Endodermal cell (in vitro differentiated cells): ENCODE data around the gene TCHH. TPM values are rescaled to one million over a fixed set of nuclear protein-coding genes. Genes with fewer than 3 reads are reported as not detected.

Source experiments
- DNase-seq: peaks from one replicate; pipeline ENCODE4 v3.0.0-alpha.2; 2017
- H3K27ac ChIP-seq: 2 replicates; pipeline ENCODE4 v1.5.1; 2013; ENCODE audit warnings: mild to moderate bottlenecking, low read depth, low read length, moderate library complexity
- H3K27me3 ChIP-seq: 2 replicates; pipeline ENCODE4 v1.6.1; 2013; ENCODE audit warnings: mild to moderate bottlenecking, low read length, moderate library complexity; ENCODE audit not compliant: insufficient read depth, control insufficient read depth, poor library complexity, severe bottlenecking
- H3K36me3 ChIP-seq: 2 replicates; pipeline ENCODE4 v1.7.0; 2013; ENCODE audit warnings: mild to moderate bottlenecking, low read length, moderate library complexity; ENCODE audit not compliant: control insufficient read depth, insufficient read depth
- H3K4me1 ChIP-seq: one replicate; pipeline ENCODE4 v1.7.0; 2013; ENCODE audit warnings: low read length; ENCODE audit not compliant: control insufficient read depth, insufficient read depth
- H3K4me3 ChIP-seq: 2 replicates; pipeline ENCODE4 v1.5.1; 2013; ENCODE audit warnings: mild to moderate bottlenecking, low read length, moderate library complexity
- H3K9ac ChIP-seq: 2 replicates; pipeline ENCODE4 v1.6.1; 2013; ENCODE audit warnings: mild to moderate bottlenecking, low read length, moderate library complexity; ENCODE audit not compliant: poor library complexity, severe bottlenecking; ENCODE audit errors: extremely low read depth
- H3K9me3 ChIP-seq: 2 replicates; pipeline ENCODE4 v1.6.1; 2013; ENCODE audit warnings: mild to moderate bottlenecking, low read length, moderate library complexity; ENCODE audit not compliant: control insufficient read depth
- H3K27ac Mint-ChIP-seq: 2 replicates; pipeline ENCODE4 v1.8.0; 2020; ENCODE audit warnings: mixed read lengths
- H3K27me3 Mint-ChIP-seq: 2 replicates; pipeline ENCODE4 v1.8.0; 2021; ENCODE audit warnings: mild to moderate bottlenecking, mixed read lengths; ENCODE audit not compliant: insufficient read depth
- H3K36me3 Mint-ChIP-seq: 2 replicates; pipeline ENCODE4 v1.8.0; 2020; ENCODE audit warnings: low read depth, mixed read lengths
- H3K4me1 Mint-ChIP-seq: 2 replicates; pipeline ENCODE4 v1.8.0; 2020; ENCODE audit warnings: mixed read lengths
- H3K4me3 Mint-ChIP-seq: 2 replicates; pipeline ENCODE4 v1.8.0; 2020; ENCODE audit warnings: mild to moderate bottlenecking, moderate library complexity, mixed read lengths
- H3K9me3 Mint-ChIP-seq: 2 replicates; pipeline ENCODE4 v1.8.0; 2020; ENCODE audit warnings: mild to moderate bottlenecking, mixed read lengths
- WGBS, 2 experiments: methylation state at CpG; one replicate each; pipeline versions ENCODE4 v1.1.5 to v1.1.7; 2013; ENCODE audit warnings: missing lambda C conversion rate in 2 of 2, mixed read lengths in 1 of 2; ENCODE audit not compliant: insufficient coverage in 1 of 2, insufficient read length in 1 of 2; 5-methylcytosine and 5-hydroxymethylcytosine counted together
- long read RNA-seq, 4 experiments: library from polyadenylated mRNA in 2 of 4; library from RNA in 1 of 4; library from capped mRNA in 1 of 4; stranded (forward) in 3 of 4; unstranded in 1 of 4; transcript quantifications; one replicate each; pipeline ENCODE4 v2.0.0, GENCODE V29; 2020 to 2021; ENCODE audit warnings: inconsistent platforms in 1 of 4
- polyA plus RNA-seq, 2 experiments: library from polyadenylated mRNA; stranded (reverse); fragments of 50-300 nt; gene quantifications; one replicate each; pipeline ENCODE4 v1.2.3, GENCODE V29; 2013
- total RNA-seq, 2 donors: library from RNA; stranded (reverse); fragmentation: NEBNext Ultra II Directional in 1 of 2; extraction: Animal tissue kit (Norgen Biotek cat#: 25700) in 1 of 2; gene quantifications; 2 replicates in 1 of 2; 3 replicates in 1 of 2; pipeline ENCODE4 v1.2.1, GENCODE V29; 2021
- TF ChIP-seq, protein P1 (sequence below): fragments of 200-600 bp; sonication (generic); conservative IDR thresholded peaks from 2 replicates; pipeline ENCODE4 v1.5.0; 2021; ENCODE audit warnings: antibody characterized with exemption, mild to moderate bottlenecking

TCHH gene, protein sequence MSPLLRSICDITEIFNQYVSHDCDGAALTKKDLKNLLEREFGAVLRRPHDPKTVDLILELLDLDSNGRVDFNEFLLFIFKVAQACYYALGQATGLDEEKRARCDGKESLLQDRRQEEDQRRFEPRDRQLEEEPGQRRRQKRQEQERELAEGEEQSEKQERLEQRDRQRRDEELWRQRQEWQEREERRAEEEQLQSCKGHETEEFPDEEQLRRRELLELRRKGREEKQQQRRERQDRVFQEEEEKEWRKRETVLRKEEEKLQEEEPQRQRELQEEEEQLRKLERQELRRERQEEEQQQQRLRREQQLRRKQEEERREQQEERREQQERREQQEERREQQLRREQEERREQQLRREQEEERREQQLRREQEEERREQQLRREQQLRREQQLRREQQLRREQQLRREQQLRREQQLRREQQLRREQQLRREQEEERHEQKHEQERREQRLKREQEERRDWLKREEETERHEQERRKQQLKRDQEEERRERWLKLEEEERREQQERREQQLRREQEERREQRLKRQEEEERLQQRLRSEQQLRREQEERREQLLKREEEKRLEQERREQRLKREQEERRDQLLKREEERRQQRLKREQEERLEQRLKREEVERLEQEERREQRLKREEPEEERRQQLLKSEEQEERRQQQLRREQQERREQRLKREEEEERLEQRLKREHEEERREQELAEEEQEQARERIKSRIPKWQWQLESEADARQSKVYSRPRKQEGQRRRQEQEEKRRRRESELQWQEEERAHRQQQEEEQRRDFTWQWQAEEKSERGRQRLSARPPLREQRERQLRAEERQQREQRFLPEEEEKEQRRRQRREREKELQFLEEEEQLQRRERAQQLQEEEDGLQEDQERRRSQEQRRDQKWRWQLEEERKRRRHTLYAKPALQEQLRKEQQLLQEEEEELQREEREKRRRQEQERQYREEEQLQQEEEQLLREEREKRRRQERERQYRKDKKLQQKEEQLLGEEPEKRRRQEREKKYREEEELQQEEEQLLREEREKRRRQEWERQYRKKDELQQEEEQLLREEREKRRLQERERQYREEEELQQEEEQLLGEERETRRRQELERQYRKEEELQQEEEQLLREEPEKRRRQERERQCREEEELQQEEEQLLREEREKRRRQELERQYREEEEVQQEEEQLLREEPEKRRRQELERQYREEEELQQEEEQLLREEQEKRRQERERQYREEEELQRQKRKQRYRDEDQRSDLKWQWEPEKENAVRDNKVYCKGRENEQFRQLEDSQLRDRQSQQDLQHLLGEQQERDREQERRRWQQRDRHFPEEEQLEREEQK (N-terminal part only)
- under 1 TPM; 0.09 TPM for total RNA-seq
- polyA plus RNA-seq (2013, experiment 1 of 2): not detected
- polyA plus RNA-seq (2013, experiment 2 of 2): not detected
- long read RNA-seq, experiment 1: 0 reads
- long read RNA-seq, experiment 2: 0 reads
- long read RNA-seq, experiment 3: 0 reads
- long read RNA-seq, experiment 4: 0 reads

DNA sequence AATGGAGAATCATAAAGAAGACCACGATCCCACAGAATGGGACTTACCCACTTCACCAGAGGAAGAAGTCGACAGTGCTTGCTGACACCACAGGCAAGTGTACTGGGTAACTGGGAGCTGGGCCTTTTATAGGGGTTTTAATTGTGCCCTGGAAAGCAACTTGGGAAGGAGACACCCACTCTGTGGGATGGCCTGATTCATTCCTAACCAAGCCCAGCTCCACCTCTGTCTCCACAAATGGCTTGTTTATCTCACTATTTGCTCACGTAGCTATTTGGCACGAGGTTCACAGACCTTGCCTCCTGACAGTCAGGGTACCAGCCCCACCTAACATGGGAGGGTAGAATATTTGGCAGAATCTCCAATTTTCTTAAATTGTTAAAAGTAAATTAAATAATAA is at the start of gene TCHH:
Gene TCHH (minus strand): TSS at position 101 of the 400 bp plus-strand sequence. CDS start 1,364 bp downstream, outside the sequence.
- Histone ChIP-seq H3K27ac (no peak within 1 kb of the TSS), H3K4me3 (no peak within 1 kb of the TSS), H3K36me3 (no peaks in the 10 kb centered on the region), H3K4me1 (no peaks in the 10 kb centered on the region), H3K9me3 (peaks cover 18% of the 10 kb centered on the region), H3K9ac (no peak within 1 kb of the TSS), H3K27me3 (peaks cover 63% of the 10 kb centered on the region)
- Mint-ChIP-seq H3K4me1 (no peaks in the 10 kb centered on the region), H3K4me3 (no peak within 1 kb of the TSS), H3K27ac (no peak within 1 kb of the TSS), H3K27me3 (peaks cover 26% of the 10 kb centered on the region), H3K9me3 (no peaks in the 10 kb centered on the region), H3K36me3 (no peaks in the 10 kb centered on the region)
- no peak for DNase-seq
- TF ChIP-seq, protein P1, sequence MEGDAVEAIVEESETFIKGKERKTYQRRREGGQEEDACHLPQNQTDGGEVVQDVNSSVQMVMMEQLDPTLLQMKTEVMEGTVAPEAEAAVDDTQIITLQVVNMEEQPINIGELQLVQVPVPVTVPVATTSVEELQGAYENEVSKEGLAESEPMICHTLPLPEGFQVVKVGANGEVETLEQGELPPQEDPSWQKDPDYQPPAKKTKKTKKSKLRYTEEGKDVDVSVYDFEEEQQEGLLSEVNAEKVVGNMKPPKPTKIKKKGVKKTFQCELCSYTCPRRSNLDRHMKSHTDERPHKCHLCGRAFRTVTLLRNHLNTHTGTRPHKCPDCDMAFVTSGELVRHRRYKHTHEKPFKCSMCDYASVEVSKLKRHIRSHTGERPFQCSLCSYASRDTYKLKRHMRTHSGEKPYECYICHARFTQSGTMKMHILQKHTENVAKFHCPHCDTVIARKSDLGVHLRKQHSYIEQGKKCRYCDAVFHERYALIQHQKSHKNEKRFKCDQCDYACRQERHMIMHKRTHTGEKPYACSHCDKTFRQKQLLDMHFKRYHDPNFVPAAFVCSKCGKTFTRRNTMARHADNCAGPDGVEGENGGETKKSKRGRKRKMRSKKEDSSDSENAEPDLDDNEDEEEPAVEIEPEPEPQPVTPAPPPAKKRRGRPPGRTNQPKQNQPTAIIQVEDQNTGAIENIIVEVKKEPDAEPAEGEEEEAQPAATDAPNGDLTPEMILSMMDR: no peak
- 42 to 80% methylated on average over 1 to 4 of the region's 4 CpGs for WGBS, 2 experiments

DNA sequence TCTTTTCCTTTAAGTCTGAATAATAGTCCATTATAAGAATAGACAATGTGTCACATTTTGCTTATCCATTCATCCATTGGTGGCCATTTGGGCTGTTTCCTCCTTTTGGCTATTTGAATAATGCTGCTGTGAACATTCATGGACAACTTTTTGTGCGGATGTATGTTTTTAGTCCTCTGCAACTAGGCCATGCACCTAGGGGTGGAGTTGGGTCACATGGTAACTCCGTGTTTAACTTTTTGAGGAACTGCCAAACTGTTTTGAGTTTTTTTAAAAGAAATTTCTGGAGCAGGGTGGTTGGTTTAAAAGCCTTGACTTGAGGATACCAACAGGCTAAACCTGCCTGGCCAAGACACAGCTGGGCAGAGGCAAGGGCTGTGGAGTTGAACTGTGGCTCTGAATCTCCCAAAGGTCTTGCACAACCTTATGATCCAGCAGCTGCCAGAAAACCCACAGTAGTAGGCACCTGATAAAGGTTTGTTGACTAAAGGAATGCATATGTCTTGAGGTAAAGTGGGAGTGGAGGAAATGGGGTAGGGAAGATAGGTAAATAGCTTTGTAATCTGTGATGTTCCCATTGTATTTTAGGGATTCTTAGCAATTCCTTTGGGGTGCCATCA is 49.4 kb upstream of the TCHH start:
- H3K36me3 ChIP-seq: no peaks in the 10 kb centered on the region
- H3K9ac ChIP-seq: no peak overlapping the region
- DNase-seq: no peak
- Mint-ChIP-seq H3K27ac (no peak overlapping the region), H3K9me3 (no peaks in the 10 kb centered on the region), H3K4me3 (no peak overlapping the region), H3K36me3 (no peaks in the 10 kb centered on the region), H3K27me3 (peaks cover 21% of the 10 kb centered on the region), H3K4me1 (no peaks in the 10 kb centered on the region)
- H3K9me3 ChIP-seq: no peaks in the 10 kb centered on the region
- no peak overlapping the region for H3K27ac ChIP-seq
- TF ChIP-seq, protein P1: no peak
- no peak overlapping the region for H3K4me3 ChIP-seq
- H3K27me3 ChIP-seq: no peaks in the 10 kb centered on the region
- whole genome bisulfite sequencing, 2 experiments: 37 to 80% methylated on average over 1 to 2 of the region's 2 CpGs
- H3K4me1 ChIP-seq: no peaks in the 10 kb centered on the region
